HG03196 (cell line): Measurements from ENCODE around the gene MYBBP1A.

Source experiments
- ATAC-seq: cut with Tn5 transposase; IDR thresholded peaks from one replicate; pipeline ENCODE4 v1.9.1; 2021; ENCODE audit not compliant: unreplicated experiment

Gene MYBBP1A

GRCh38 chr17:4538236-4539002 lies 16.8 kb downstream of the MYBBP1A start:
- ATAC-seq, result no peak

- ATAC-seq, result no peak
Measured at GRCh38 chr17:4537451-4538235, 17.5 kb downstream of the MYBBP1A start.

- no peak for ATAC-seq
Measured at GRCh38 chr17:4536742-4537411, 18.3 kb downstream of the MYBBP1A start.

- no peak for ATAC-seq
Measured at GRCh38 chr17:4536259-4536741, 18.9 kb downstream of the MYBBP1A start.

GRCh38 chr17:4535667-4536258 lies 19.4 kb downstream of the MYBBP1A start:
- ATAC-seq, result no peak

- no peak for ATAC-seq
Measured at GRCh38 chr17:4534928-4535666, 20.1 kb downstream of the MYBBP1A start.

- no peak for ATAC-seq
Measured at GRCh38 chr17:4534515-4534914, 20.7 kb downstream of the MYBBP1A start.

DNA sequence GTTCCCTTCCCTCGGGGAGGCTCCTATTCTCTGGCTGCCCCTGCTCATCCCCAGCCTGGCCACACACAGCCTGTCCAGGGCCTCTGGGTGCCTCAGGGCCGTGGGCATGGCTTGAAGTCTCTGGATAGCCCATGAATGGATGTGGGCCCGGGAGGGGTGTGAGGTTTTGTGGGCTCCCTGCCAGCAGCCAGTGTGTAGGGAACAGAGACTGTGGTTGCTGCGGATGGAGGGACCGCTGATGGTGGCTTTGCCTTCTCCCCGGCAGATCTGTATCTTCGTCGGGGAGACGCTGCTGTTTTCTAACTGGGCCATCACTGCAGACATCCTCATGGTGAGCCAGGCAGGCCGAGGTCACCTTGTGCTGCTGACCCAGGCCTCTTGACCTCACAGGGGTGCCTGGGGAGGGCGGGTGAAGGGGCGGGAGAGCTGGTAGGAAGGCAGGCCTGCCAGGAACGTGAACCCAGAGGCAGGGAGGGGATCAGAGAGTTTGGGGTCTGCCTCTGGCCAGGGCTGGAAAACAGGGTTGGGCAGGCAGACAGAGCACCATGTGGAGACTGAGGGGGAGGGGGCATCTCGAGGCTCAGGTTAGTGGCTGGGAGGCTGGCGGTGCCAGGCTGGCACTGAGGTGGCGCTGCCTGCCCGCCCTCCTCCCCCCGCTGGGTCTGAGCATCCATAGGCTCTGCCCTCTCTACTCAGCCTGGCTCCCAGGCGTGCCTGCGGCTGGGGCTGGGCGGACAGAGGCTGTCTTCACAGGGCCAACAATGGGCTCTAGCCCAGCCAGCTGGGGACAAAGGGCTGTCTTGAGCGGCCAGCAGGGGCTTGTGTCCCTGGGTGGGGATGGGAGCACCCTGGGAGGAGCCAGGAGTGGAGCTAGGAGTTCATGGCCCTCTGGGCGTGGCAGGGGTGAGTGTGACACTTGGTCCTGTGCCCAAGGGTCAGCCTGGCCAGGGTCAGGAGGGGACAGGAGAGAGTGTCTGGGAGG lies 21.4 kb downstream of the MYBBP1A start:
- no peak for ATAC-seq

- ATAC-seq, result no peak
Measured at GRCh38 chr17:4532860-4533522, 22.2 kb downstream of the MYBBP1A start.

DNA sequence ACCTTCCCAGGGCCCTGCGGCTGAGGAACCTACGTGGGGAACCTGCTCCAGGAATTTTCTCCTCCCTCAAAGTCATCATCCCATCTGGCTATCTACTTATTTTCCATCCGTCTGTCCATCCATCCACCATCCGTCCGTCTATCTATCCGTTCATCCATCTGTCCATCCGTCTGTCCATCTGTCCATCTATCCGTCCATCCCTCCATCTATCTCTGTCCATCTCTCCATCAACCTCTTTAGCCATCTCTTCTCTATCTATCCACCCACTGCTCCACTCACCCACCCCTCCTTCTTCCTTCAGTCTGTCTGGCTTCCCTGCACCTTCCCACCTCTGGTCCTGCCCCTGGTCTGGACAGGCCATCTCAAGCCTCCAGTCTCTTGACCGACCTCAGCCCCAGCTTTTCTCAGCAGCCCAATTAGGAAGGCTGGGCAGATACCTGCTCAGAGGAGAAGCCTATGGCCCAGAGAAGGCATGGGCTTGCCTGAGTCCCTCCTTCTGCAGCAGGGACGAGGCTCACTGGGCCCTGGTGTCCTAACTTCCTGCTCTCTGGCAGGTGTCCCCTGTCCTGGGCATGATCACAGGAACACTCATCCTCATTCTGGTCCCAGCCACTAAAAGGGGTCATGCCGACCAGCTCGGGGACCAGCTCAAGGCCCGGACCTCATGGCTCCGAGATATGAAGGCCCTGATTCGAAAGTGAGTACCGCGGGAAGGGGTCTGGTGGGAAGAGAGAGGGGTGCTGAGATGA lies 23.0 kb downstream of the MYBBP1A start:
- no peak for ATAC-seq

DNA sequence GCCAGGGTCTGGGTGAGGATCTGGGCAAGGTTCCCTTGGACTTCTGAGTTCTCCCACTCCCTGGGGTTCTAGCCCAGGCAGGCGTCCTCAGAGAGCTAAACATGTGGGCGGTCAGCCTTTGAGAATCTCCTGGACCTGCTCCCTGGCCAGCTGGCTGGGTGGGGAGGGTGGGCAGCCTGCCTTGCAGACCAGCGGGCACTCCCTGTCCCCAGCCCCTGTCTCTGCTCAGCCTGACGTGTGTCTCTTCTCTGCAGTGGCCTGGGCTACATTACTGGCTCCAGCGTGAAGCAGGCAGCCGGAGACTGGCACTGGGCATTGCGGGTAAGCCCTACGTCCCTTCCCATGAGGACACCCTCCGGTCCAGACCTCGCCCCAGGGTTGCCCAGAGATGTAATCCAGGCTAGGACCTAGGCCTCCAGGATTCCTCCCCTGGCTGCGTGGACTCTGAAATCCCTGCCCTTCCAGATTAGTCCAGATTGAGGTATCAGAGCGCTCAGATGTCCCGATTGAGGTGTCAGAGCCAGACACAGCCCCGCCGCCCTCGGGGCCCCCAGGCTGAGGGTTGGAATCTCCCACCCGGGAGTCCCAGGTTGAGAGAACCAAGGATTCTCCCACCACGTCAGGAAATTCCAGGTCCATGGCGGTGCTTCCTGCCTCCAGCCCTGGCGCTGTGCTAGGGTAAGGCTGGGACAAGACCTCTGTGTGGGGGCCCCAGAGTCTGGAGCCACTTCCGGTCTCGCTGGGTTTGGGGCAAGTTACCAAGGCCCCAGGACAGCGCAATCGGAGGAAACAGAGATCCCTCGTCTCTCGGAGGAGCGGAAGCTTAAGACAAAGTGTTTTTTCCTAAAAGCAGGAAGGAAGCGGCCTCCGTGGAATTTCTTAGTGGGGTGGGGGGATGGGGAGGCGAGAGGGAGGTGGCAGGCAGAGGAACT lies 24.1 kb downstream of the MYBBP1A start:
- no peak for ATAC-seq

- ATAC-seq, result no peak
Measured at GRCh38 chr17:4529533-4530152, 25.5 kb downstream of the MYBBP1A start.

DNA sequence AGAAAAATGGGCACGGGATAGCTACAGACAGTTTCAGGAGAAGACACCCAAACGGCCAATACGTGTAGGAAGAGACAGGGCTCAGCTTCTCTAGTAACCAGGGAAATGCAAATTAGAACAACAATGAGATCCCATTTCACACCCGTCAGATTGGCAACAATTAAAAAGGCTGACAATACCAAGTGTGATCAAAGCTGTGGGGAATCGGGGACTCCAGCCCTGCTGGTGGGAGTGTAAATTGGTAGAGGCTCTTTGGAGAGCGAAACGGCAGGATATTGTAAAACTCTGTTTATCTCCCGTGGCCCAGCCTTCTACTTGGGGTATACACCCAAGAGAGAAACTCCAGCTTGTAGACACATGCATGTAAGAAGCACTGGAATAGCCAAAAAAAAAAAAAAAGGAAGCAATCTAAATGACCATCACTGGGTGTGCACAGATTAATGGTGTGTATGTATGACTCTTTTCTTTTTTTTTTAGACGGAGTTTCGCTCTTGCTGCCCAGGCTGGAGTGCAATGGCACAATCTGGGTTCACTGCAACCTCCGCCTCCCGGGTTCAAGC lies 27.5 kb downstream of the MYBBP1A start:
- ATAC-seq, result no peak

- no peak for ATAC-seq
Measured at GRCh38 chr17:4527134-4527533, 28.1 kb downstream of the MYBBP1A start.

DNA sequence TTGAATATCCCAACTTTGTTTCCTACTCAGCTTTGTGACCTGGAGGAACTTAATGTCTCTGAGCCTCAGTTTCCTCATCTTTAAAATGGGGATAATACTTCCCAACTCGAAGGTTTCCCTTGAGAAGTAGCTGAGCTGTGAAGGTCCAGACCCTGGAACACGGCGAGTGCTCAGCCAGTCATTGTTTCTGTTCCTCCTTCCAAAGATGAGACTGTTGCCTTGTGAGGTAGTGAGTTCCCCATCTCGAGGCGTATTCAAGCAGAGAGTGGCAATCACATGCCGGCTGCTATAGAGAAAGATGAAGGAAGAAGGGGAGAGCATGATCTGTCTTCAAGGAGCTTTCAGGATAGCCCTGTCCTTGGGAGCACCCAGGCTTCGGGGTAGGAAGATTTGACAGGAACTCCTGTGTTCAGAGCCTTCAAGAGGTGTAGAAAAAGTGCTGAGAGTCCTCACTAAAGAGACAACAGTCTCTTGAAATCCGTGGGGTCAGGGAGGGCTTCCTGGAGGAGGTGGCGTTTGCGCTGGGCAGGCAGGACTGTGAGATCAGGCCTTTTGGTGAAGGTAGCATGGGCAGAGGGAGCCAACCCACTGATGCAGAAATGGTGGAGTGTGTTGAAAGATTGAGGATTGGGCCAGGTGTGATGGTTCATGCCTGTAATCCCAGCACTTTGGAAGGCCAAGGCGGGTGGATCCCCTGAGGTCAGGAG lies 29.3 kb downstream of the MYBBP1A start:
- ATAC-seq, result no peak

- ATAC-seq, result no peak
Measured at GRCh38 chr17:4523946-4524345, 31.2 kb downstream of the MYBBP1A start.
